Lung microvascular endothelial cell (primary cell): ENCODE data around the gene PTOV1. TPM values are rescaled to one million over a fixed set of nuclear protein-coding genes. Genes with fewer than 3 reads are reported as not detected.

Experiments
- DNase-seq, 2 donors: peaks; one replicate each; pipeline versions ENCODE4 v3.0.0 to v3.0.0-alpha.2; 2010; ENCODE audit warnings: low read depth in 2 of 2
- total RNA-seq: library from RNA; depleted of rRNA; stranded (reverse); fragments of >200 nt; gene quantifications from 2 replicates; pipeline ENCODE4 v1.2.1, GENCODE V29; 2014

PTOV1 gene
- total RNA-seq, 1 donor from 2014 or later, result 49.6 TPM

DNA sequence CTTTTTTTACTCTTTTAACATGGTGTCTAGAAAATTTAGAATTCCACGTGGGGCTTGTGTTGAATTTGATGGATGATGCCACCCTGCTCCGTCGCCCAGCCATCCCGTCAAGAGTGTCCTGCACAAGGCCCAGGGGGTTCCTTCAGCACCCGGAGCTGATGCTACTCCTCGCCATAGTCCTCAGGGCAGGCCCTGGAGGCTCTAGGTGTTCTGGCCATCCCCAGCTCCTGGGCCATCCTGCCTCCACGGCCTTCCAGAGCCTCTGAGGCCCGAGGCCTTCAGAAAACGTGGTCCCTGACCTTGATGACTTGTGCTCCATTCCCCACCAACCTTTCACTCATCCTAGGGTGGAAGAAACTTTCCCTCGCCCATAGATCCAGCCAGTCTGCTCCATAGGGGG is 22.9 kb downstream of the PTOV1 start:
- DNase-seq, result no peak

DNA sequence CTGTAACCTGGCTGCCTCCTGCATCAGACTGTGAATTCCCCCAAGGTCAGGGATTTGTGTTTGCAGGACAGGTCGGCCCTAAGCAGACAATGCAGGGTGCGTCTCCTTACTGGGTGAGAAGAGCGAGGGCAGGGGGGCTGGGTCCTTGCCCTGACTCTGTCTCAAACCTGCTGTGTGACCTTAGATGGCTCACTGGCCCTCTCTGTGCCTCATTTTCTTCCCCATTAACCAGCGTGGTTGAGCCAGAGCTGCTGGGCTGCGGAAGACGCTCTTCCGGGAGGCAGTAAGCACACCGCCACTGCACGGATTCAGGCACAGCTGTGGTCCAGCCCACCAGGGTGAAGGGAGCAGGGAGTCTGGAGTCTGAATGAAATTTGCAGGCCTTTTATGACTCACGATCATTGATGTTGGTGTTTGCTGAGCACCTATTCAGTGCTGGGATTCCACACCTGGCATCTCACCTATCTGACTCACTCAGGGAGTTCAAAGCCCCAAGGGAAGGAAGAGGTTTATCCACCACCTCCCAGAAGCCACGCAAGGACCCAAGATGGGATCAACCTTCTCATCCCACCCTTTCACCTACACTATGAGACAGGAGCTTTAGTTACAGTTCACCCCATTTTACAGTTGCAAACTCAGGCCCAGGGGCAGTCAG is 23.7 kb downstream of the PTOV1 start:
- DNase-seq, result no peak

DNA sequence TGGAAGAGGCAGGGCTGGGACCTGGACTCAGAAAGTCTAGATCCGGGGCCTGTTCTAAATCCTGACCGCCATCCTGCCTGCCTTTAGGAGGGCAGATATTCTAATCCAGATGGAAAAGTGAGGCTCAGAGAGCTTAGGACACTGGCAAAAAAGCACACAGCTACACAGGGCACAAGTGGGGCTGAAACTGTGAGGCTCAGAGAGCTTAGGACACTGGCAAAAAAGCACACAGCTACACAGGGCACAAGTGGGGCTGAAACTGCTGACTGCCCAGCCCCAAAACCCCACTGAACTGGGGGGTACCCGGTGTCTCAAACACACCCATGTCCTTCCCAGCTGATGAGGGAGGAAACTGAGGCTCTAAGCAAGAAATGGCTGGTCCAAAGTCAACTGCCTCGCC is 24.2 kb downstream of the PTOV1 start:
- no peak for DNase-seq

DNA sequence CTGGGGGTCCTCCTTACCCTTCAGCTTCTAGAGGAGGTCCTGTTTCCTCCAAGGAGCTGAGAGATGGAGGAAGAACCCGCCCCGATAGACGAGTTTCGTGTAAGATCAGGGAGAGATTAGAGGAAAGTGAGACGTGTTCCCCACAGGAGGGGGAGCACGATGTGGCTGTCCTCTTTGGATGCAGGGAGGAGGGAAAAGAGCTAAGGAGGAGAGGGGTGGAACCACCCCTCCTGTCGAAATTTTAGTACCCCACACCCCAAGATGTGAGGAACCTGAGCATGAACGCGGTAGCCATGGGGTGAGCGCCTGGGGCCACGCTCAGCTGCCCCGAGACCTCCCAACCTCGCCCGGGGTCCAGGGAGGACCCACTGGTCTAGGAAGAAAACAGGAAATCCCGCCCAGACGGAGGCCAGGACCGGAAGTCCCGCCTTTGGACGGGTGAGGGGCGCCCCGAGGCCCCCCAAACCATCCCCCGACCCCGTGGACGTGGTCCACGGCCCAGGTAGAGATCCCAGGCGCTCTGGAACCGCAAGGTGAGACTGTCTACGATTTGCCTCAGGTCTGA is 25.0 kb downstream of the PTOV1 start:
- peak; percentile 57 to 64 for DNase-seq

DNA sequence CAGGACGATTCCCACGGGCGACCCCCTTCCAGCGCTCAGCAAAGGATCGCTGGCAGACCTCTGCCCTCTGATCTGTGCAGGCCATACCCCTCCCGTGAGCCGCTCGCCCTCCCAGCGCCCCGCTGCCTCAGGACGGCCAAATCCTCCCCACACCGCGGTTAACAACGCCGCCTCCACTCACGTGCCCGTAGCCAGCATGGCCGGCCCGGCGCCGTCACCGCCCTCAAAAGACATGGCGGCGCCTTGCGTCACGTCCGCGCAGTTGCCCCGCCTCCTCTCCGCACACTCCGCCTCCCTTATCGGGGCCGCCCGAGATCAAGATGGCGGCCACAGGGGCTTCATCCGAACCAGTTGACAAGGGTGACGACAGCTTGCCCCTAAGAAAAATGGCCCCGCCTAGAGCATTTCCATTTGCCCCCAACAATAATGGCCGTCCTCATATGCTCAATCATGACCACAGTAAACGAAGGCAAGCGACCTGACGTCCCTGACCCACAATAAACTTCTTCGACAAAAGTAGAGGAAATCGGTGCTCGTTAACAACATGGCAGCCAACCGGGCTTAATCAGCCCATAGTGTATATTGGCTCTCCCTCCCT is 25.6 kb downstream of the PTOV1 start:
- peak; percentile 99 to 100 for DNase-seq

DNA sequence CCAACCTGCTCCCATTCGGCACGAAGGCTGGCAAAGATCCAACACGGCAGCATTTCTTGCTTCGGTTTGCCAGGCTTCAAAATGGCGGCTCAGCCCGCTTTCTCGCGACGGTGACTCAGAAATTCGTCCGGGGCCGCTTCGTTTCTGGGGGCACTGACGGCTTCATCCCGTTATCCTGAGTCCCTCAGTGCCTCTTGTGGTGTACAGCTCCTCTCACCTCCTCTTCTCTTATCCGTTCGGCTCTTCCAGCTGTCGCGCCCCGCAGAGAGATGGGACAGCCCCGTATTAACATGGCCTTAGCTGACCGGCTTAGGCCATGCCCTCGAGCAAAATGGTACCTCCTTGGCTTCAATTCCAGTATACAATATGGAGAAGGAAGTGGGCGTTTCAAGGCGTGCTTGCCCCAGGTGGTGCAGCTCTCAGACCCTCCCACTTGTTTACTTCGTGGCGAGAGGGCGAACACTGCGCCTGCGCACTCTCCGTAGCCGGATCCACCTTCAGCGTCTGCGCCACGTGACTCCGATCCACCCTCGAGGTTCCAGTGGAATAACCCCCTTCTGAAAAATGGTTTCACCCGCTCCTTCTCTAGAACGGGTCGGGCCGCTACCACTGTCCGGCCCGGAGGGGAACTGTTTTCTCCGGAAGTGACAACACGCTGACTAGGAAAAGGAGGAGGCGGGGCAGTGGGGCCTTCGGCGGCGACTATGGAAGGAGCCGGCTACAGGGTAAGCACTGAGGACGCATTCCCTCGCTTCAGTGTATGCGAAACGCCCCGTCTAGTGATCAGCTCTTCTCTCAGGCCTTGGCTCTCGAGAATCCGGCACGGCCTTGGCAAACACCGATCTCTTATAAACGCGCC is 26.3 kb downstream of the PTOV1 start, which contains the start of the genes AKT1S1 and TBC1D17:
TSS of gene AKT1S1 (minus strand) at position 336 of the 859 bp plus-strand sequence. CDS start 4,060 bp downstream, outside the sequence.
TSS of gene TBC1D17 (plus strand) at position 683 of the 859 bp plus-strand sequence. CDS start at position 705, 22 bp downstream.
- DNase-seq, result peak; percentile 100

DNA sequence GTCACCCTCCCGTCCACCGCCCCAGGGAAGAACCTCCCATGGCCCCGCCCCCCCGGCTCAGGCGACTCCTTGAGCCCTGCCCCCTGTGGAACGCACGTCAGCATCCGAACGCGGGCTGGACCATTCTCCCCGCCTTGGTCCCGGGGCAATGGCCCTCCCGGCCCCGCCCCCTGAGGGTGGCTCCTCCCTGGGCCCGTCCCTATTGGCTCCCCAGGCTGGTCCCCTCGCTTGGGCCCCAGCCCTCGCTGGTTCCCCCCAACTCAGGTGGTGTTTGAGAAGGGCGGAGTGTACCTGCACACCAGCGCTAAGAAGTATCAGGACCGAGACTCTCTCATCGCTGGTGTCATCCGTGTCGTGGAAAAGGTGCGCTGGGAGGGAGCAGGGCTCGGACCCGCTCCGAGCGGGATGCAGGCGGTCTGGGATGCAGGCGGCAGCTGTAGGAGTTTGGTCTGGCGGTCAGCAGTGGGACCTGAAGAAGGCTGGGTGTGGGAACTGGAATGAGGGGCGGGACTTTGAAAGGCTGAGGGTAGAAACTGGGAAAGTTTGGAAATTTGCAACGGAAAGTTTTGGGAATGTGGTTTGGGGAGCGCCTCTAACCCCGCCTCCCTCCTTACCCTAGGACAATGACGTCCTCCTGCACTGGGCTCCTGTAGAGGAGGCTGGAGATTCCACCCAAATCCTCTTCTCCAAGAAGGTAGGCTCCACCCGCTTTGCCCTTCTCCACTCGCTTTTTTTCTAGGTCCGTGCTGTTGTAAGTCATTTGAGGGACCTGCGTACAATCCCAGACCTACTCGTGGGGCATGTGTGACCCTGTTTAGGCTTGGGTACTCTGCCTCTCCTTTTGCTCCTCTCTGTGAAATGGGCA is 27.2 kb downstream of the PTOV1 start:
- DNase-seq, result peak; percentile 98

DNA sequence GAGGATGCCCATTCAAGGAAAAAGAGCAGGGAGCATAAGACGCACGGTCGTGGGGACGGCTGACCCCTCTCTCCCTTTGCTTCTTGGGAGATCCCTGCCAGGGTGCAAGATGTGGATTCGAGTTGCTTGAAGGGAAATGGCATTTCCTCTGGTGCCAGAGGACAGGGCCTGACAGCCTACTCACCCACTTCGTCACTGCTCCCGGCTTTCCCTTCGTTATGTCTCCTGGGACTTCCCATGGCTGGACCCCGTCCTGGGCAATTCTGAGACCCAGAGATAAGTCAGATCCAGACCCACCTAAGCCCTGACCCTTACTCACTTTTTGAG is 27.7 kb downstream of the PTOV1 start:
- no peak for DNase-seq

DNA sequence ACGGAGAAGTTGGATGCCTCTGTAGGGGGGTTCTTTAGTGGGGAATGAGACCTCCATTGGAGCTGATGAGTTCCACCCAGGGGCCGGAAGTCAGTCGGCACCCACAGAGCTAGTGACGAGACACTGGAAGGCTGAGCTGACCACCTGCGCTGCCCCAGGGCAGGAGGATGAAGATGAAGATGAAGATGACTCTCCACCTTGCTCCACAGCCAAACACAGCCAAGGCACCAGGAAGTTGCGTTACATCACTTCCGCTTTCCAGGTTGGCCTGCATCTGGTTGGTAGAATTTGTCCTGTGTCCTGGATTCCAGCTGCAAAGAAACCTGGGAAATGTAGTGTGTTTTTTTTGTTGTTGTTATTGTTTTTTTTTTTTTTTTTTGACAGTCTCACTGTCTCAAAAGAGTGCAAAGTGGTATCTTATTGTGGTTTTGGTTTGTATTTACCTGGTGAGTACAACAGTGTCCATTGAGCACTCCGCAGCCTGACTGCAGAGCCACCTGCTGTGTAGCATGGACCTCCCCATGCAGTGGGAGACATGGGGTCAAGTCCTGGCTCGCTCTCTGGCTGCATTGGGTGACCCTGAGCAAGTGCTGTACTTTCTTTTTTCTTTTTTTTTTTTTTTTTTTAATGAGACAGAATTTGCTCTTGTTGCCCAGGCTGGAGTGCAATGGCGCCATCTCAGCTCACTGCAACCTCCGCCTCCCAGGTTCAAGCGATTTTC is 28.4 kb downstream of the PTOV1 start:
- DNase-seq, result peak in 1 of 2 donors; percentile 66

DNA sequence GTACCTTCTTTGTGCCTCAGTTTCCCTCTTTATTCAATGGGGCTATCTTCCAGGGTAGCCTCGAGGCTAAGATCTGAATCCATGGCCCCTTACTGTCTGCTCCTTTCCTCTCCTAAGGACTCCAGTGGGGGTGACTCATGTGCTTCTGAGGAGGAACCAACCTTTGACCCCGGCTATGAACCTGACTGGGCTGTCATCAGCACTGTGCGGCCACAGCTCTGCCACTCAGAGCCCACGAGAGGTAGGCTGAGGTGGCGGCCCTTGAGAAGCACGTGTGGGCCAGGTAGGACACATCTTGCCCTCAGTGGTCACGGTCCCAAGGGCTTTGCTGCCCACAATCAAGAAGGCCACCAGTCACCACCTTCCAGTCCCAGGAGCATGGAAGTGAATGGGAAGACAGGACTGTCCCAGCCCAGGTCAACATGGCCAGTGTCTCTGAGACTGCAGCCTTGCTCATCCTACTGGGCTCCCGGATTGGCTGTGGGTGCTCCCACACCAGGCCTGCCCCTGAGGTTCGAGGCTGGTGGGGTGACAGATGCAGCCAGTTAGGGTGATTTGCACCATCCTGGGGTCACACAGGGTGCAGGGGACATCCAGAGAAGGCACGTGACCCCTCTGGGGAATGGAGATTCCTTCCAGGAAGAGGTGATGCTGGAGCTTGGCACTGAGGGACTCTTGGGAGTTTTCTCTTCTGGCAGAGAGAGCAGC is 29.4 kb downstream of the PTOV1 start:
- no peak for DNase-seq

DNA sequence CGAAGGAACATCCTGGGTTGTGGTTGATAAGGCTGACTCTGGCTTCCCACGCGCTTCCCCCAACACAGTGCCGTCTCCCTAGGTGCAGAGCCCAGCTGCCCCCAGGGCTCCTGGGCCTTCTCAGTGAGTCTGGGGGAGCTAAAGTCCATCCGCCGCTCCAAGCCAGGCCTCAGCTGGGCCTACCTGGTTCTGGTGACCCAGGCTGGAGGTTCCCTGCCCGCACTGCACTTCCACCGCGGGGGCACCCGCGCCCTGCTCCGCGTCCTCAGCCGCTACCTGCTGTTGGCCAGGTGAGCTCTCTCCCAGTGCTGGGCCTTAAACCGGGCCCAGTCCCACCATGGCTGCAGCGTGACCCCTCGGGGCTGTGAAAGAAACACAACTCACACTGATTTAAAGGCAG is 30.2 kb downstream of the PTOV1 start:
- no peak for DNase-seq

DNA sequence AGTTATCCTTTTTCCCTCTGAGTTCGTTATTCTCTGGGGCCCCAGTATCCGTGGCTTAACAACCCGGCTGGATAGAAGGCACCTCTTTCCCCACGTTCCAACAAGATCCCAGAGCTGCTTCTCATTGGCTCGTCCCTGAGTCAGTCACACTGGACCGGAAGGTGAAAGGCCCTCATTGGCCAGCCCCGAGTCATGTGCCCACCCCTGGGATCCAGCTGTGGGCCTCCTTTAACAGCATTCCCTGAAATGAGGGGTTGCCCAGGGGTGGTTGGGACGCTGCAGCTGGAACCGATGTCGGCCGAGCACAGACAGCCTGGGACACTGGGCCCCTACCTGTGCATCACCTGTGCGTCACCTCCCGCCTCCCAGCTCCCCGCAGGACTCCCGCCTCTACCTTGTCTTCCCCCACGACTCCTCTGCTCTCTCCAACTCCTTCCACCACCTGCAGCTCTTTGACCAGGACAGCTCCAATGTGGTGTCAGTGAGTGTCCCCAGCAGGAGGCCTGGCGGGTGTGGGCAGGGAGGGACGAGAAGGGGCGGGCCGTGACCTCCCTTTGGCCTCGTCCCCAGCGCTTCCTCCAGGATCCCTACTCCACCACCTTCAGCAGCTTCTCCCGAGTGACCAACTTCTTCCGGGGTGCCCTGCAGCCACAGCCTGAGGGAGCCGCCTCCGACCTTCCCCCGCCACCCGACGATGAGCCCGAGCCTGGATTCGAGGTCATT is 30.9 kb downstream of the PTOV1 start:
- DNase-seq, result peak in 1 of 2 donors; percentile 36

DNA sequence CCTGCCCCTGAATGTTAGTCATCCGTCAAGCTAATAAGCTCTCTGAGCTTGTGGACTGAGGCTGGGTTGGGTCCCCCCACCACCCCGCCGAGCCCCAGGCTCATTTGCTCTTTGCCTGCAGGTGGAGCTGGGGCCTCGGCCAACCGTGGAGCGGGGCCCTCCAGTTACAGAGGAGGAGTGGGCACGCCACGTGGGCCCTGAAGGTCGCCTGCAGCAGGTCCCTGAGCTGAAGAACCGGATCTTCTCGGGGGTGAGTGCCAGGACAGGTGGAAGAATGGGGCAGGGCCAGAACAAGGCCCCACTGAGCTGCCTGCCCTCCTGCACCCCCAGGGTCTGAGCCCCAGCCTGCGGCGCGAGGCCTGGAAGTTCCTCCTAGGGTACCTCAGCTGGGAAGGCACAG is 31.7 kb downstream of the PTOV1 start:
- DNase-seq, result no peak

DNA sequence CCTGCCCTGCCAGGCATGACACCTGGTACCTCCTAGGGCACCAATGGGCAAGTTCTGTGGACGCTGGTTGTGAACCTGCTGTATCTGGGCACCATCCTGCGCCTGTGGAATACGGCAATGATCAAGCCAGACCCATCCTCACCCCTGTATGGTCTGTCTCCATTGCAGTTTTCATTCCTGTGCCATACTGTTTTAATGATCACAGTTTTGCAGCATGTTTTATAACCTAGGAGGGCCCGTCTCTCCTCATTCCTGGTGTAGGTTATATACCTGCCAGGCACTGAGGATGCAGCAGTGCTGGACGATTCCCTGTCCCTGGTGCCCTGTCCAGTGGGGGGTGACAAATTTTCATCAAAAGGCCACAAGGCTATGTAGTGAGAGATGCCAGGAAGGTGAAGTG is 32.1 kb downstream of the PTOV1 start:
- no peak for DNase-seq

DNA sequence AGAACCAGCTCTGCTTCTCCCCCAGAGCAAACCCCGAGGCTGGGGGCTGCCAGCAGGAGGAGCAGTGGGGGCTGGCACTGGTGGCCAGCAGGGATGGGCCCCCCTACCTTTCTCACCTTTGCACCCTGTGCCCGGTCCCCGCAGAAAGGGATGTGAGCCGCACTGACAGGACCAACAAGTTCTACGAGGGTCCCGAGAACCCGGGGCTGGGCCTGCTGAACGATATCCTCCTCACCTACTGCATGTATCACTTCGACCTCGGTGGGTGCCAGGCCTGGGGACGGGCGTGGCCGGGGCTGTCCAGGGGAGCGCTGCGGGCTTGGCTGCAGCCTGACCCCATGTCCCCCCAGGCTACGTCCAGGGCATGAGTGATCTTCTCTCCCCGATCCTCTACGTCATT is 33.1 kb downstream of the PTOV1 start:
- no peak for DNase-seq

DNA sequence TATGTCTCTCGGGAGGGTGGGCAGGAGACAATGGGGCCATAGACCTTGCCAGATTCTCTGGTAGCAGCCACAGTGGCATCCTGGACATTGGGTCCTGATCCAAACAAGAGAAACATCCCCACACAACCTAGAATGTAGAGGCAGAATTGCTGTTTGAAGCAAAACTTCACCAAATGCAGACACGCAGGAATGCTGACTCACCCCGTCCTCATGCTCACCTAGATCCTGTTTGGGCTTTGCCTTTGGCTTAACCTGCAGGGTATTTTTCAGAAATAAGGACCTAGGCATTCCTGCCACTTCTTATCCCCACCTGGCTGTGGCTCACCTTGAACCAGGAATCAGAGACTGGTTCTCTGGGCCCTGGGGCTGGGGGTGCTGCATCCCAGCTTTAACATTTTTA is 33.8 kb downstream of the PTOV1 start:
- DNase-seq, result no peak

DNA sequence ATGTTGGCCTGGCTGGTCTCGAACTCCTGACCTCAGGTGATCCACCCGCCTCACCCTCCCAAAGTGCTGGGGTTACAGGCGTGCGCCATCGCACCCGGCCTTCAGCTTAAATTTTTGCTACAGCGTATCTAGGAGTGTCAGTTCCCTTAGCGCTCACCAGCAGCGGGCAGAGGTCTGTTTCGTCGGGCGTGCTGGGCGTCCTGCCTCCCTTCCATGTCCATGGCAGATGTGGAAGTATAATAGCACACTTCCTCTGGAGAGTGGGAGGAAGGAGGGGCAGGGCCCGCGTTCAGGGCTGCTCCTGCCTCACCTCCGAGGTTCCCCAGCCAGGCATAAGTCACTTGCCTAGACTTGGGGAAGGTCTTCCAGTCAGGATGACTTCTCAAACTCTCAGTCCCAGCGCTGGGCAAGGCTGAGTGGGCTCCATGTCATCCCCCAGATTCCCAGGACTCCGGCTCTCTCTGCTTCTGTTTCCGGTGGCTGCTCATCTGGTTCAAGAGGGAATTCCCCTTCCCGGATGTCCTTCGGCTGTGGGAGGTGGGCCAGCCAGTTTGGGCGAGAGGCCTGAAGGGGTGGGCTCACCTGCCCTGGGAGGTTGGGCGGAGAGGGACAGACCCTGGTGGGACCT is 36.2 kb downstream of the PTOV1 start:
- no peak for DNase-seq

DNA sequence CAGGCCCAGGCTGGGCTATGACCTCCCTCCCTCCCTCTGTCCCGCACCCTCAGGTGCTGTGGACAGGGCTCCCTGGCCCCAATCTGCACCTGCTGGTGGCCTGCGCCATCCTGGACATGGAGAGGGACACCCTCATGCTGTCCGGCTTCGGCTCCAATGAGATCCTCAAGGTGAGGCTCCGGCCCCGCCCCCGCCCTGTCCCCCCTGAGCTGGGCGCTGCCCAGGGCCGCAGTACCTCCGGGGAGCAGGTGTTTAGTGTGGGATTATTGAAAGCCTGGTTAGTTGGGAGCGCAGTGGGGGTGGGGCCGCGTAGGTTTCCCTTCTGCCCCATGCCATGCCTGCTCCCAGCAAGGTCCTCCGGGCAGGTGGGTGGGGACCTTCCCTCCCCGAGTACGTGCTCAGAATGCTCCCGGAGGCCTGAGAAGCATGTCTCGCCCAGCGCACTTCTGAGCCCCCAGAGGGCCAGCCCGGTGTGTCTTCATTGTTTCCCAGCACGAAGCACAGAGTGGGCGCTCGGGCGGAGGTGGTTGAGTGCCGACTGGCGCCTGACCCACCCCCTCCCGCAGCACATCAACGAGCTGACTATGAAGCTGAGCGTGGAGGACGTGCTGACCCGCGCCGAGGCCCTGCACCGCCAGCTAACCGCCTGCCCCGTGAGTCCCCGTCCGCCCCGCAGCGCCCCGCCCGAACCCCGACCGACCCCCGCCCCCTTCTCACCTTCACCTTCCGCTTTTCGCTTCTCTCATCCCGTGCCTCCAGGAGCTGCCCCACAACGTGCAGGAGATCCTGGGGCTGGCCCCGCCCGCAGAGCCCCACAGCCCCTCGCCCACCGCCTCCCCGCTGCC is 36.9 kb downstream of the PTOV1 start:
- no peak for DNase-seq
